Neural cell (in vitro differentiated cells): ENCODE results near the gene ZMYM2.

Experiments
- CTCF ChIP-seq: fragments of 450-650 bp; IDR thresholded peaks from 2 replicates; pipeline ENCODE4 v1.5.1; 2014; ENCODE audit warnings: antibody characterized with exemption, mild to moderate bottlenecking, moderate library complexity; ENCODE audit not compliant: poor library complexity, severe bottlenecking
- EP300 ChIP-seq: fragments of 450-650 bp; conservative IDR thresholded peaks from 2 replicates; pipeline ENCODE4 v1.6.1; 2014; ENCODE audit warnings: antibody characterized with exemption, mild to moderate bottlenecking, moderate library complexity; ENCODE audit not compliant: poor library complexity, severe bottlenecking
- EZH2 ChIP-seq: fragments of 200-600, 300-800 bp; shearing (Covaris generic), sonication (generic); IDR thresholded peaks from 2 replicates; pipeline ENCODE4 v1.6.1; 2014; ENCODE audit warnings: antibody characterized with exemption, low read length, borderline replicate concordance, mild to moderate bottlenecking; ENCODE audit not compliant: insufficient read depth, poor library complexity, severe bottlenecking
- MXI1 ChIP-seq: fragments of 450-650 bp; conservative IDR thresholded peaks from 2 replicates; pipeline ENCODE4 v1.6.1; 2014; ENCODE audit warnings: antibody characterized with exemption, mild to moderate bottlenecking; ENCODE audit not compliant: poor library complexity, severe bottlenecking
- POLR2AphosphoS5 ChIP-seq: IDR thresholded peaks from 2 replicates; pipeline ENCODE4 v1.6.1; 2012
- SMC3 ChIP-seq: fragments of 450-650 bp; conservative IDR thresholded peaks from 2 replicates; pipeline ENCODE4 v1.6.1; 2014; ENCODE audit warnings: antibody characterized with exemption, mild to moderate bottlenecking, moderate library complexity; ENCODE audit not compliant: poor library complexity

GRCh38 chr13:19962894-19963293, 4.4 kb downstream of the ZMYM2 start:
- TF ChIP-seq SMC3 (no peak), CTCF (no peak), MXI1 (no peak), EZH2 (no peak), POLR2AphosphoS5 (no peak), EP300 (no peak)
